GM19438 (cell line): Measurements from ENCODE around the gene QRICH1.

ENCODE experiments used
- ATAC-seq: cut with Tn5 transposase; IDR thresholded peaks from one replicate; pipeline ENCODE4 v1.9.1; 2021; ENCODE audit warnings: low read depth; ENCODE audit not compliant: unreplicated experiment

The QRICH1 gene

GRCh38 chr3:49120438-49121131, 26.7 kb upstream of the QRICH1 start, which contains the start of gene USP19:
TSS of gene USP19 (minus strand) at chr3:49120823. CDS start at chr3:49119145, 1,678 bp downstream.
- peak; percentile 96 for ATAC-seq

DNA sequence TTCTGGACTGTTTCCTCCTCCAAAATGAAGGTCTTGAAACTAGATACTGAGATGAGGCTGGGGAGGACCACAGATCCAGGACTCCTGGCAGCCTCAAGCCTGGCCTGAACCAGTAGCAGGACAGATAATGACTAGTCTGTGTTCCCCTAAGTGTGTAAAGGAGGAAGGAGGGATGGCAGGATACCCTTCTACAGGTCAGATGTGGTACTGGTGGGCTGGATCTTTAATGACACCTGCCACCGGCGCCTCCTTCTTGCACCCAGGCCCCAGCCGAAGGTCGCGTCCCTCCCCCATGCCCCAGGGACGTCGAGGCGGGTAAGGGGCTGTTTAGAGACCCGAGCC, 26.2 kb upstream of the QRICH1 start:
- no peak for ATAC-seq

DNA sequence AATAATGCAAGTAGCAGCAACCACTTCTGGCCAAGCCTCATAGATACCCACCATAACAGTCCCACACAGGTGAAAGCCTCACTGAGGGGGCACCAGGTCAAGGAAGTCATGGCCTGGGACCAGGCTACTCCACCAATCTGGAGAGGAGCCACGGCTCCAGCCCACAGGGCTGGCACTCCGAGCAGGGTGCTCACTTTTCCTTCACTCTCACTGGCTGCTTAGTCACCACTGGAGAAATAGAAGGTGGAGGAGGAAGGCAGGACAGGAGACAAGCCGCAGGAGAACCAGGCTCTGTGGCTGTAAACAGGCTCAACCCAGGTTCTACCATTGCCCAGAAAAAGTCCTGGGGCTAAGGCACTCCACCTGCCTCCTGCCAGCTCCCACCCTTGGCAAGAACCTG, 25.6 kb upstream of the QRICH1 start:
- no peak for ATAC-seq

- ATAC-seq = no peak
Measured at GRCh38 chr3:49119036-49119435, 25.2 kb upstream of the QRICH1 start.

DNA sequence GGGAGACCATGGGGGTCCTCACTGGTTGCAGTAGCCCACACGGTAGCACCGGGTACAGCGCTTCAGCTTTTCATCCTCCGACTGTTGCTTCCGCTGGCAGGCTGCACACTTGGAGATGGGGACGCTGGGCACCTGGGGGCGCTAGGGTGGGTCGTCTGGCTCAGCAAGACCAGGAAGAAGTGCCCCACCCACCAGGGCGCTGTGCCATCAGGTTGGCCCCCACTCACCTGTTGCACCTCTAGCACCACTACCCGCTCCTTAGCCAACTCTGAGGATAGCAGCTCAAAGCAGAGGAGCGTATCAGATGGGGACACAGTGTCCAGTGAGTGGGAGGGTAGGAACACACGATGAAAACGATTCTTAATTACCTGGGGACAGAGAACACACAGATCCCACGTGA, 18.4 kb upstream of the QRICH1 start:
- ATAC-seq = no peak

GRCh38 chr3:49111347-49111746, 17.5 kb upstream of the QRICH1 start:
- ATAC-seq = no peak

GRCh38 chr3:49110780-49111179, 16.9 kb upstream of the QRICH1 start:
- no peak for ATAC-seq

- ATAC-seq = no peak
Measured at GRCh38 chr3:49108346-49108745, 14.5 kb upstream of the QRICH1 start.

DNA sequence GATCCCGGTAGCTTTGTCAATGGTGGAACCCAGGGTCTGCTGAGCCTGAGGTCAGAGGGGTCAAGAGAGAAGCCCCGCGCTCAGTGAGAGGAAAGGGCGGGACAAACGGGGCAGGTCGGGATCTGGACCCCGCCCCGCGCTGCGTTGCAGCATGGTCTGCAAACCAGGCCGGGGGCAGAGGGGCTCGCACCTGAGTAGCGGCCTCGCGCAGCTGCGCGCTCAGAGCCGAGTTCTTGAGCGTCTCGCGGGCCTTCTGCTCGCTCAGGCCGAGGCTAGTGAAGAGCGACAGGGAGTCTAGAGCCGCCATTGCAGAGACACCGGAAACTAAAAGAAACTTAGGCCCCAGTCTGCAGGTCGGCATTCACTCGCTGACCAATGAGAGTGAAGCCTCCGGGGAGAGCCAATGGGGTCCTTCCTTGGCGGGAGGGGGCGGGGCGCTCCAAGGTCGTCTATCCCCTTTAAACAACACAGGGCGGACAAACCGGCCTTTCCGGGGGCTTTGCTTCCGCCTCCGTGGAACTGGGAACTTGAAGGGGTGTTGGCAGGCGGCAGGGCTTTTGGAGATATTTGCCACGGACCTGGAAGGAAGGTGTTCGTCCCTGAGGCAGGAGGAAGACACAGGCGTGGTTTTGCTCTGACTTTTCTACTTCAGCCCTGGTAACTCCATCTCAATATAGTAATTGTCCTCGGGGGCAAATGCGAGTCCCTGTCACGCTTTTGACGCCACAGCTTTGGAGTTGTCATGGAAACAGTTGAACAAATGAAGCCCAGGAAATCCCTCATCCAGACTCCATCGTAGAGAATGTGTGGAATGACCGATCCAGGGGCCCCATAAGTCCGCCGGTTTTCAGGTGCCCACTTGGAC, 10.8 kb upstream of the QRICH1 start, which contains the start of gene QARS1:
Gene QARS1, minus strand, starts transcription at position 331 of the 865 bp plus-strand sequence. Its CDS starts 24 bp downstream, at position 307.
- ATAC-seq = peak; percentile 86

DNA sequence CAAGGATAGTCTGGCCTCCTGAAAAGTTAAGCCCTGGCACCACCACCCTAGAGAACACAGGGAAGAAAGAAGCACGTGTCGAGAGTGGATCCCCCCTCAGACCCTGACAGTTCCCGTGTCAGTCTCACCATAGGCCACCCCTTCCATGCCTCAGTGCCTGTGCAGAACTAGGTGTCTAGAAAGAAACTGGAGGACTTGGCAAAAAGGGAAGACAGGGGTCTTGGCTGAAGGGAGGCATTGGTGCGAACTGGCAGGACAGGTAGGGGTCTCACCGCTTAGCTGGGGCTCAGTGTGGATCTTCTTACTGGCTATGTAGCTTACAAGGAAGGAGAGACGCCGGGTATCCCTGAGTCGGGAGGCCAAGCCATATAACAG, 10.2 kb upstream of the QRICH1 start:
- no peak for ATAC-seq

DNA sequence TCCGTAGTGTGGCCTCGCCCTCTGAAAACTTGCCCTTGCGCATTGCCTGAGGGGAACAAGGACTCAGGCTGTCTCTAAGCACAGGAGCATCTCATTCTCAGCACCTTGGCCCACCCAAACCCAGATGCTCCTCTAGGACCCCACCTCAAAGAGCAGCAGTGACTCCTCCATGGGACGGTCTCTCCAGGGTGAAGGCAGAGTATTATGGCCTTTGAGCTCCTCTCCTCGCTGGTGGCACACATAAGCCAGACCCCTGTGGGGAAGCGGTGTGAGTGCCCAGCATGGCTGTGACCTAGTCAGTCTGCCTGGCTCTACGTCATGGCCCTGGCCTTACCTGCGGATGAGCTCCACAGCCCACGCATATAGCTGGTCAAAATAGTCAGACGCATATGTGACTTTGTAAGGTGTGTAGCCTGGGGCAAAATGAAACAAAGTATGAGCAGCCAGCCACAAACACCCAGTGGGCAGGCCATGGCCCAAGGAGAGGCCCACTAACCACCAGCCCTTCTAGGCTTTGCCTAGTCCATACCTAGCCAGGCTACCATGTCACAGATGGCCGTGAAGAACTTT, 6.3 kb upstream of the QRICH1 start:
- ATAC-seq = no peak

DNA sequence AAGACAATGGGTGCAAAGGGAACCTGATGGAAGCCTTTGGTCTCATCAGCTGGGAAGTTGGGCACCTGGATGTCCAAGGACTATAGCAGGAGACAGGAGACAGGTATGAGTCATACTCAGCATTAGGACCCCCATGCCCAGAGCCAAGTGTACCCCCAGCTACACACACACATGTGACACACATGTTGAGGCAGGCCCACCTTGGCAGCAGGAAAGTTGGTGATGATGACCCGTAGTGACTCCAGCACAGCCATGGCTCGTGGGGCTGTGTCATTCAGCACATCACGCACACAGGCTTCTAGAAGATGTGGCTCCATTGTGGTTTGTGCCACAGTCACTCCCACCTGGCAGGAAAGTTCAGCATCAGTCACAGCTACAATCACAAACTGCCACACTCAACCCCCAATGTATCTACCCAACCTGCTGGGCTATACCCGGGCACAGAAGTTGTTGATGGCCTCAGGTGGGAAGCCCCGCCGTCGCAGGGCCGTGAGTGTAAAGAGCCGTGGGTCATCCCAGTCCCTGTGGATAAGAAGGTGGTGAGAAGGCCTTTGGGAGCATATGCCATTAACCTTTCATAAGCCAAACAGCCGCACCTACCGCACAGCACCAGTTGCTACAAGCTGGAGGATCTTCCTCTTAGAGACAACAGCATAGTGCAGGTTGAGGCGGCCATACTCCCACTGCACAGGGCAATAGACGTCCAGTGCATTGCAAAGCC, 5.2 kb upstream of the QRICH1 start:
- no peak for ATAC-seq

- ATAC-seq = no peak
Measured at GRCh38 chr3:49098429-49098828, 4.6 kb upstream of the QRICH1 start.

DNA sequence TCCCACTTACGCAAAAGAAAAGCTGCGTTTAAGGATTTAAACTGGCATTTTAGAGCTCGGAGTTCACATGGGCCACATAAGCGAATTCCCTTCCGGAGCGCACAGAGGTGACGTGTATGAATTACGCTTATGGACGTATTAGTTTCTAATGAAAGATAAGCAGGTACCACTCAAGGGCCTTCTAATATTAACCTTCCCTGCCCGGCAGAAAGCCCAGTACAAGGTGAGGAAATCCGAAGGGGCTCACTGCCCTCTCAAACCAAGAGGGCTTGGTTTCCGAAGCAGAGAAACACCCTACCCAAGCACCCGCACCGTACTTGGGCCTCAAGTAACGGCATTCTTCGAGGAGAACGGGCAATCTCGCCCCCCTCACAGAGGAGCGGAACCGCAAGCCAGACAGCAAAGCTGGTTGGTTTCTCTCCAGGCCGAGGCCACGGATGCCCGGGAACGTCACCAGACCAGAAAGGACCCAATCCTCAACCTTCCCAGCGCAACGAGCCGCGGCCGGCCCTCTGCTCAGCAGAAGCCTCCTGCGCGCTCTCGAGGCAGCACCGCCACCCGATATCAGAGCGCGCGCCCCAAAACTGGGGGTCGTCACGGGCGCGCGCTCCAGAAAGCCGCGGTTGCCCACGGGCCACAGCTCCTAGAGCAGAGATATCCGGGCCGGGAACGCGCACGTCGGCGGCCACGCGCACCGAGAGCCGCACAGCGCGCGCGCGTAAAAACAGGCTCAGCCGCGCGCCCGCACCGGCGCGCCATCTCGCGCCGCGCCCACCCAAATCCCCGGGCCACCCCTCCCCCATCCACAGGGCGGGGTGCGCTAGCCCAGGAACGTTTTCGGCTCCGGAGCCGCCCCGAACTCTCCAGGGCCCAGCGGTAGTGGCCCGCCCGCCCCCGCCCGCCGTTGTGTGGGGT, 676 bp downstream of the QRICH1 start:
- peak; percentile 41 for ATAC-seq

DNA sequence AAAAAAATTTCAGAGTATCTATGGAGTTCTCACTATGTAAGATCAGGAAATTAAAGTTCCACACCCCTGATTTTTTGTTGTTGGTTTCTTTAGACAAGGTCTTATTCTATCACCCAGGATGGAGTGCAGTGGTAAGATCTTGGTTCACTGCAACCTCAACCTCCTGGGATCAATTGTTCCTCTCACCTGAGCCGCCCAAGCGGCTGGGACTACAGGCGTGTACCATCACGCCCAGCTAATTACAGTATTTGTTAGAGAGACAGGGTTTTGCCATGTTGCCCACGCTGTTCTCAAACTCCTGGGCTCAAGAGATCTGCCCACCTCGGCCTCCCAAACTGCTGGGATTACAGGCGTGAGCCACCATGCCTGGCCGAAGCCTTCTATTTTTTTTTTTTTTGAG, 12.4 kb downstream of the QRICH1 start:
- no peak for ATAC-seq

- ATAC-seq = no peak
Measured at GRCh38 chr3:49079270-49079669, 14.6 kb downstream of the QRICH1 start.

DNA sequence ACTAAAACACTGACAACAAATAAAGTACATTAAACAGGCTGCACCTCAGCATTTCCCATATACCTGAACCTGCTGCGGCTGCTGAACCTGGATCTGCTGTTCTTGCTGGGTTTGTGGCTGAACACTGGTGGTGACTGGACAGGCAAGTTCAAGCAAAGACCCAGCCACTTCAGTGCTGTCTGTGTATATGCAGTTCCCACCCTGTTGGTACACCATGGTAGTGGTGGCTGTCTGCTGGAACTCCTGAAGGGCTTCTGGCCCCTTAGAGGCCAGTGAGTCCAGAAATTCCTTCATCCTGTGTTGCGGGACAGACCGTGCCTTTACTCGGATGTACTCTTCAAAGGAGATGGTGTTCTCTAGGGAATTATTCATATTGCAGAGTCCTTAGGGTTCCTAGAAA, 17.2 kb downstream of the QRICH1 start:
- ATAC-seq = no peak

- ATAC-seq = no peak
Measured at GRCh38 chr3:49076116-49076515, 17.8 kb downstream of the QRICH1 start.

DNA sequence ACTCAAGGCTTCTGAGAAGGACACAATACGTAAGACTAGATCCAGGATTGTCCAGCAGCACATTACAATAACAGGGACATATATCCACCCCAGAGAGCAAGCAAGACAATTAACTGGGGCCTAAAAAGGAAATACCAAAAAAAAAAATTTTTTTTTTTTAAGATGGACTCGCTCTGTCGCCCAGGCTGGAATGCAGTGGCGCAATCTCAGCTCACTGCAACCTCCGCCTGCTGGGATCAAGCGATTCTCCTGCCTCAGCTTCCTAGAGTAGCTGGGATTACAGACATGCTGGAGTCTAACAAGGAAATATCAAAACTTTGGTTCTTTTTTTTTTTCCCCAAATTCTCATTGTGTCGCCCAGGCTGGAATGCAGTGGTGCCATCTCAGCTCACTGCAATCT, 35.9 kb downstream of the QRICH1 start:
- ATAC-seq = no peak

DNA sequence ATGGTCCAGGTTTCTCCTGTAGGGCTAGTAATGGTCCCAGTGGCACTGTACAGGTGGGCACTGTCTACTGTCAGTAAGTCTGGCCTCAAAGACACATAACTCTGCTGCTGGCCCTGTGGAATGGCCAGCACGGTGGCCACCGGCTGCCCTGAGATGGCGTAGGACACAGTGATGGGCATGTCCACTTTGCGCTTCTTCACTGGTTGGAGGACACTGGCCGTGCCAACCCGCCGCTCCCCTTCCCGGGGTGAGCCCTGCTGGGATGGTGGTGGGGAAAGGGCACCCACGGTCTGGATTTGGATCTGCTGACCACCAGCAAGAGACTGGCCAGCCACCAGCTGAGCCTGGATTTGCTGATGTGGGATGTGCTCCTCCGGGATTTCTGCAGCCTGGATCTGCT, 36.6 kb downstream of the QRICH1 start:
- ATAC-seq = no peak
